GM18502 (cell line): ENCODE measurements around the gene CTNNA3.
"Not testable (repeated sequence)": the region's sequence is repeated elsewhere in the genome, so short reads cannot be mapped to it uniquely, and the experiment has no call there.

Source experiments
- ATAC-seq: cut with Tn5 transposase; IDR thresholded peaks from one replicate; pipeline ENCODE4 v1.9.1; 2021; ENCODE audit warnings: mild to moderate bottlenecking; ENCODE audit not compliant: unreplicated experiment, poor library complexity

The CTNNA3 gene

GRCh38 chr10:67696029-67696428 lies at the start of gene CTNNA3:
TSS of gene CTNNA3 (minus strand) at chr10:67696195.
- ATAC-seq: peak; percentile 68

- no peak for ATAC-seq
These were observed 39.4 kb upstream of the CTNNA3 start for GRCh38 chr10:67735430-67735829.

DNA sequence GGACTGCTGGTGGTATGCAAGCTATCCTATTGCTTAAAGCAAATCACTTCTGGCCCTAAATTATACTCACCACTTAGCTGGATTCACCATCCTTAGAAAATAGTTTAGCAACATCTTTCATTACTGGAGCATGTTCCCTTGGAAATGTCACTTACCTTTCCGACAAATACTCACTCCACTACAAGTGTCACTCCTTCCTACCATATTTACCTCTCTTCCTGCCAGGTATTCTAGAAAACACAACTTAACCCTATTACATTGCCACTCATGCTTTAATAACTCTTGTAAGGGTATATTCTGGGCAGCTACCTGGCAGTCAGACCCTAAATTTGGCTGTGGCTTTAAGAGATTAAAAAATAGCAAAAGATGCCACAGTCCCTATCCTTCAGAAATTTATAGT lies 37.5 kb upstream of the CTNNA3 start:
- no peak for ATAC-seq

- no peak for ATAC-seq
These were observed 29.6 kb upstream of the CTNNA3 start for GRCh38 chr10:67725567-67725966.

DNA sequence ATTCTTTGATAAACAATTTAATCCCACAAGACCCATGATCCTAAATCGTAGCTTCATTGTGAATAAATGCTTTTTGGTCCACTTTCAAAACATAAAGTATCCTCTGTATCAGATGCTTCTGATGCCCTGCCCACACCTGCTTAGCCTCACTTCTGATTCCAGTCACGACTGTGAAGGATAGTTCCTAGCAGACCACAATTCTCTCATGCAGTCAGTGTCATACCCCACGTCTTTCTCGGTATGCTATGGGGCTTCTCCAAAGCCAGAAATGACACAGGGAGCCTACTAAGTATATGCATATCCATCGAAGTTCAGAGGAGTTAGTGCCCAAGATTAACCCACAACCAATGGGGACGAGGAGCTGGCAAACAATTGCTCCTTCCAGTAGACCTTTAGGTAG lies 27.6 kb upstream of the CTNNA3 start:
- no peak for ATAC-seq

GRCh38 chr10:67722113-67722512 lies 26.1 kb upstream of the CTNNA3 start:
- peak; percentile 87 for ATAC-seq

- ATAC-seq: not testable (repeated sequence)
These were observed 20.5 kb upstream of the CTNNA3 start for GRCh38 chr10:67716455-67716854.

- ATAC-seq: no peak
These were observed 9.9 kb upstream of the CTNNA3 start for GRCh38 chr10:67705921-67706320.

DNA sequence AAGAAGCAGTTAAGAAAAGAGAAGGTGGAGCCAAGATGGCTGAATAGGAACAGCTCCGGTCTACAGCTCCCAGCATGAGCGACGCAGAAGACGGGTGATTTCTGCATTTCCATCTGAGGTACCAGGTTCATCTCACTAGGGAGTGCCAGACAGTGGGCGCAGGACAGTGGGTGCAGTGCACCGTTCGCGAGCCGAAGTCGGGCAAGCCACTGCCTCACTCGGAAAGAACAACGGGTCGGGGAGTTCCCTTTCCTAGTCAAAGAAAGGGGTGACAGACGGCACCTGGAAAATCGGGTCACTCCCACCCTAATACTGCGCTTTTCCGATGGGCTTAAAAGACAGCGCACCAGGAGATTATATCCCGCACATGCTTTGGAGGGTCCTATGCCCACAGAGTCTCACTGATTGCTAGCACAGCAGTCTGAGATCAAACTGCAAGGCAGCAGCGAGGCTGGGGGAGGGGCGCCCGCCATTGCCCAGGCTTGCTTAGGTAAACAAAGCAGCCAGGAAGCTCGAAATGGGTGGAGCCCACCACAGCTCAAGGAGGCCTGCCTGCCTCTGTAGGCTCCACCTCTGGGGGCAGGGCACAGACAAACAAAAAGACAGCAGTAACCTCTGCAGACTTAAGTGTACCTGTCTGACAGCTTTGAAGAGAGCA lies 3.7 kb upstream of the CTNNA3 start:
- not testable (repeated sequence) for ATAC-seq

DNA sequence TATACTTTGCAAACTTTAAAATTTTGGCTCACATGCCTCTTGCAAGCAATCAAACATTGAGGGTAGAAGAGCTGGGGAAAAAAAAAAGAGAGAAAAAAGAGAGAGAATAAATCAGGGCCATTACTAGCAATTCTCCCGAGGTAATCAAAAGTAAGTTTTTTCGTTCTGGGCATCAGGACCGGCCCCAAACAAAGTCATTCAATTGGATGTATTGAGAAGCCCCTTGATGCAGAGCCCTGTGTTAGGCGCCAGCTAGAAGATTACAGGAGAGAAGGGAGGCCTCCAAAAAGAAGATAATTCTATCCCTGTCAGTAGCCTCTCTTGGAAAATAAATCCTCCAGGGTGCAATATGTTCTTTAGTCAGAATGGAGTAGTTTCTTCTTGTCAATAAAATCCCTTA lies 2.2 kb upstream of the CTNNA3 start:
- ATAC-seq: no peak

DNA sequence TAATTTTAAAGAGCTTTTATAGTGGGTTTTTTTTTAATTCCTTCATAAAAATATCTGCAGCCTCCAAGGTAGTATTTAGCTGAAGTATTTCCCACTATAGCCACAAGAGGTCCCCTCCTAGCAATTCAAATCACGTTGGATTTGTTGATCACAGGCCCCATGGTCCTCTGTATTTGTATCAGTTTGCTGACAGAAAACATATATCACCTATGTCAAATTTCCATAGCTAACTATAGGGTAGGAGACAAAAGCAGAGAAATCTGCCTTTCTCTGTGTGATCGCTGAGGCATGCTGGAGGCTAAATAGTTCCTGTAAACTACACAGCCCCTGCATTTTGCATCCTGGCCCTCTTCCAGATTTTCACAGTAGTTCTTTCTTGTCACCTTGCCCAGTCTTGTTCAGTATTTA lies 1.7 kb upstream of the CTNNA3 start:
- peak; percentile 91 for ATAC-seq

GRCh38 chr10:67696679-67697078 lies 684 bp upstream of the CTNNA3 start:
- ATAC-seq: no peak

DNA sequence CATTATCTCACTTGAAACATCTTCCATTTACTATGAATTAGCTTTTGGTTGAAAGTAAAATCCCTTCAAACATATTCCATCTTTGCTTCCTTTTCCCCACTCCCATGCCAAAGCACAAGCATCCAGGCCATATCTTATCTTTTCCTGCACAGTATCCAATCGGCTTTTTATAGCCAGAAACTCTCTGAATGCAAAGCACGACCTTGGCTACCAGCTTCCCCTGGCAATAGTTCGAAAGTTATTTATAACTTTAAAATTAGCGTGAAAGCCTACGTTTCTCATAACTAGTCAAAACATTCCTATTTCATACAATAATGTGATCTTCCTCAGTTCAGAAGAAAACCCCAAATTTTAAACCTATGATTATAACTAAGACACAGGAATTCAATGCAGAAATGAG lies 440 bp downstream of the CTNNA3 start:
- ATAC-seq: no peak

DNA sequence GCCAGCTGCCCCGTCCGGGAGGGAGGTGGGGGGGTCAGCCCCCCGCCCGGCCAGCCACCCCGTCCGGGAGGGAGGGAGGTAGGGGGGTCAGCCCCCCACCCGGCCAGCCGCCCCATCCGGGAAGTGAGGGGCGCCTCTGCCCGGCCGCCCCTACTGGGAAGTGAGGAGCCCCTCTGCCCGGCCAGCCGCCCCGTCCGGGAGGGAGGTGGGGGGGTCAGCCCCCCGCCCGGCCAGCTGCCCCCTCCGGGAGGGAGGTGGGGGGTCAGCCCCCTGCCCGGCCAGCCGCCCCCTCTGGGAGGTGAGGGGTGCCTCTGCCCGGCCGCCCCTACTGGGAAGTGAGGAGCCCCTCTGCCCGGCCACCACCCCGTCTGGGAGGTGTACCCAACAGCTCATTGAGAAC lies 4.1 kb downstream of the CTNNA3 start:
- not testable (repeated sequence) for ATAC-seq

DNA sequence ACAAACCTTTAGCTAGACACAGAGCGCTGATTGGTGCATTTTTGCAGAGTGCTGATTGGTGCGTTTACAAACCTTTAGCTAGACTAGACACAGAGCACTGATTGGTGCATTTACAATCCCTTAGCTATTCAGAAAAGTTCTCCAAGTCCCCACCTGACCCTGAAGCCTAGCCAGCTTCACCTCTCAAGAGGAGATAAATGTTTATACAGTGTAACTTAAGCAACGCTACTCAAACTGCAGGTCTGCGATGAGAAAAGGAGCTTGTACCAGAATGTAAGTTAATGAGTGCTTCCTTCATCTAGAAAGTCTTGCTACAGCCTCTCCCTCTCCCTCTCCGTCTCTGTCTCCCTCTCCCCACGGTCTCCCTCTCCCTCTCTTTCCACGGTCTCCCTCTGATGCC lies 5.5 kb downstream of the CTNNA3 start:
- ATAC-seq: not testable (repeated sequence)

DNA sequence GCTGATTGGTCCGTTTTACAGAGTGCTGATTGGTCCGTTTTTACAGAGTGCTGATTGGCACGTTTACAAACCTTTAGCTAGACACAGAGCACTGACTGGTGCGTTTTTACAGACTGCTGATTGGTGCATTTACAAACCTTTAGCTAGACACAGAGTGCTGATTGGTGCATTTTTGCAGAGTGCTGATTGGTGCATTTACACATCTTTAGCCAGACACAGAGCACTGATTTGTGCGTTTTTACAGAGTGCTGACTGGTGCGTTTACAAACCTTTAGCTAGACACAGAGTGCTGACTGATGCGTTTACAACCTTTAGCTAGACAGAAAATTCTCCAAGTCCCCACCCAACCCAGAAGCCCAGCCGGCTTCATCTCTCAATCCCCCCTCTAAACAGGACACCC lies 11.9 kb downstream of the CTNNA3 start:
- ATAC-seq: not testable (repeated sequence)

DNA sequence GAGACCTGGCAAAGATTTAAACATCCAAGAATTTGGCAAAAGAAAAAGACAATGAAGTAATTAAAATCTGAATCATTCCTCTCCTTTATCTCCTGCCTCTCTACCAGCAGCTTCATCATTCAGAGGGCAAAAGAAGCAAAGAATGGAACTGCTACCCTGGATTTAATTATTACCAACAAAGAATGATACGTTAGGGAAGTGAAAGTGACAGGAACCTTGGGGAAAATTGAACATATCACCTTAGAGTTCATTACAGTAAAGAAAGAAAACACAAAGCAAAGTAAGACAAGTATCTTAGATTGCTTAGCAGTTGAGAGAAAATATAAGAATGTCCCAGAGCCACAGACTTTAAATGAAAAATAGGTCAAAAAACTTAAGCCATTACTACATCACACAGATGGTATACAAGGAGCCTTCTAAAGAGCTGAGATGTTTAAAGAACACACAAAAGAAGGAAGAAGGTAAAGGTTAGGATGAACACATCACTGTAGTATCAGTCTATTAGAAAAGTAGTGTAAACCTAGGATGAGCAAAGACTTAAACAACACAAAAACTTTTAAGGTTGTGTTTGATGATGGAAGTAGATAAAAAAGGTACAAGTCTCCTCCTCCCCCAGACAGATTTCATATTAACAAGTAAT lies 17.5 kb downstream of the CTNNA3 start:
- ATAC-seq: no peak

GRCh38 chr10:67676208-67676825 lies 19.7 kb downstream of the CTNNA3 start:
- ATAC-seq: no peak

- ATAC-seq: no peak
These were observed 25.6 kb downstream of the CTNNA3 start for GRCh38 chr10:67670401-67670800.

GRCh38 chr10:67669978-67670377 lies 26.0 kb downstream of the CTNNA3 start:
- ATAC-seq: no peak

- ATAC-seq: no peak
These were observed 27.5 kb downstream of the CTNNA3 start for GRCh38 chr10:67668448-67668847.

- ATAC-seq: no peak
These were observed 29.0 kb downstream of the CTNNA3 start for GRCh38 chr10:67667035-67667425.
